ENCODE data around the gene ILF2.

DNA sequence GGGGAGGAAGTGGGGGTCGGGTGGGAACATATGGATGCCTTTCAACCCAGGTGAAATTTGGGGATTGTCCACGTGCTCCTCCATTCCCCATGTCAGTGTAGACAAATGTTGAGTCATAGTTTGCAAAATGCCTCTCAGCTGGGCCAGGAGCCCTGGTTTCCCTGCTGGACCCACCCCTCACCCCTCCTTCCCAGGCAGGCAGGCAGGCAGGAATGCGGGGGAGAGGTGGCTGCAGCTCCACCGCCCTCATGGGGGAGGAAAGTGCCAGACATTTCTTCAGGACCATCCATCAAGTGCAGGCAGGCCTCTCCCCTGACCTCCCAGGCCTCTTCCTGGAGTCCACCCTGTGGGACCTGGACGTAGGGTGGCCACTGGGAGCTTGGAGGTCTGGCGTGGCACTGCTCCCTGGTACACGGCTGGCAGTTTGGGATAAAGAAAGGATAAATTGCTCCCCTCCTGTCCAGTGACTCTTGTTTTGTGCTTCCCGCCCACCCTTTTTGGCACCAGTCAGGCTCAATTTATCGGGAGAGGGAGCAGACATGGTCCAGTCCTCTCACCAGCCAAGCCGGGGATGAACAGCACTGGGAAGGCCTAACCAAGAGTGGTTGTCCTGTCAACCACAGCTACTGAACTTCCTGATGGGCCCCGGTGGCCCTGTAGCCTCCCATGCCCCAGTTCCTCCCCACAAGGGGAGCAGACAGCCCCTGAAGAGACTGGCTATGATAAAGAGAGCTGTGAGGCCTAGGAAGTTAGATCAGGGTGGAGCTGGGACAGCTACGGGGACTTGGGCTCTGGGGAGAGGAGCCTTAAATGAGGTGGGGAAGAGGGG is 26.6 kb upstream of the ILF2 start:
- TF ChIP-seq, protein P1, sequence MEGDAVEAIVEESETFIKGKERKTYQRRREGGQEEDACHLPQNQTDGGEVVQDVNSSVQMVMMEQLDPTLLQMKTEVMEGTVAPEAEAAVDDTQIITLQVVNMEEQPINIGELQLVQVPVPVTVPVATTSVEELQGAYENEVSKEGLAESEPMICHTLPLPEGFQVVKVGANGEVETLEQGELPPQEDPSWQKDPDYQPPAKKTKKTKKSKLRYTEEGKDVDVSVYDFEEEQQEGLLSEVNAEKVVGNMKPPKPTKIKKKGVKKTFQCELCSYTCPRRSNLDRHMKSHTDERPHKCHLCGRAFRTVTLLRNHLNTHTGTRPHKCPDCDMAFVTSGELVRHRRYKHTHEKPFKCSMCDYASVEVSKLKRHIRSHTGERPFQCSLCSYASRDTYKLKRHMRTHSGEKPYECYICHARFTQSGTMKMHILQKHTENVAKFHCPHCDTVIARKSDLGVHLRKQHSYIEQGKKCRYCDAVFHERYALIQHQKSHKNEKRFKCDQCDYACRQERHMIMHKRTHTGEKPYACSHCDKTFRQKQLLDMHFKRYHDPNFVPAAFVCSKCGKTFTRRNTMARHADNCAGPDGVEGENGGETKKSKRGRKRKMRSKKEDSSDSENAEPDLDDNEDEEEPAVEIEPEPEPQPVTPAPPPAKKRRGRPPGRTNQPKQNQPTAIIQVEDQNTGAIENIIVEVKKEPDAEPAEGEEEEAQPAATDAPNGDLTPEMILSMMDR (IDR thresholded peaks at IDR 0.05), result no peak
- no peak for TF ChIP-seq POLR2A (IDR thresholded peaks at IDR 0.05)

Data from gastroesophageal sphincter (tissue), 3 donors.